Muscle layer of duodenum (tissue), 2 donors: Measurements from ENCODE around the gene WFIKKN1.

Source experiments
- H3K27ac ChIP-seq: one replicate; pipeline ENCODE4 v1.7.0; 2013; ENCODE audit warnings: mild to moderate bottlenecking, low read length
- H3K27me3 ChIP-seq: one replicate; pipeline ENCODE4 v1.7.0; 2013; ENCODE audit warnings: low read depth, mild to moderate bottlenecking, control low read depth, low read length
- H3K36me3 ChIP-seq, 2 donors: one replicate each; pipeline ENCODE4 v1.7.0; 2013; ENCODE audit warnings: low read length in 2 of 2, control low read depth in 1 of 2, mild to moderate bottlenecking in 1 of 2; ENCODE audit not compliant: insufficient read depth in 2 of 2, control insufficient read depth in 1 of 2
- H3K4me1 ChIP-seq, 2 donors: one replicate each; pipeline ENCODE4 v1.7.0; 2013; ENCODE audit warnings: low read length in 2 of 2, mild to moderate bottlenecking in 2 of 2, control low read depth in 1 of 2, moderate library complexity in 1 of 2; ENCODE audit not compliant: insufficient read depth in 2 of 2, control insufficient read depth in 1 of 2
- H3K4me3 ChIP-seq, 2 donors: one replicate each; pipeline ENCODE4 v1.7.0; 2013; ENCODE audit warnings: low read length in 2 of 2, low read depth in 1 of 2, mild to moderate bottlenecking in 1 of 2
- H3K9me3 ChIP-seq, 2 donors: one replicate each; pipeline ENCODE4 v1.7.0; 2013; ENCODE audit warnings: low read length in 2 of 2, control low read depth in 1 of 2, mild to moderate bottlenecking in 1 of 2; ENCODE audit not compliant: control insufficient read depth in 1 of 2
- donor health status: healthy.

The WFIKKN1 gene

GRCh38 chr16:630815-631405 lies at the start of gene WFIKKN1:
WFIKKN1 (plus strand) TSS chr16:630985; CDS start chr16:631254, 269 bp downstream.
- H3K4me3 ChIP-seq = no peak within 1 kb of the TSS
- peaks cover 0 to 41% of the 10 kb centered on the region in 2 donors for H3K36me3 ChIP-seq
- no peaks in the 10 kb centered on the region for H3K9me3 ChIP-seq
- no peak within 1 kb of the TSS for H3K27ac ChIP-seq
- H3K27me3 ChIP-seq = no peaks in the 10 kb centered on the region
- H3K4me1 ChIP-seq = peaks cover 0 to 37% of the 10 kb centered on the region in 2 donors

- Histone ChIP-seq H3K9me3 (no peaks in the 10 kb centered on the region), H3K4me3 (no peak overlapping the region), H3K36me3 (peaks cover 0 to 8% of the 10 kb centered on the region in 2 donors), H3K27ac (no peak overlapping the region), H3K4me1 (peaks cover 0 to 14% of the 10 kb centered on the region in 2 donors), H3K27me3 (peaks cover 5% of the 10 kb centered on the region)
Observed at GRCh38 chr16:582218-582613, 48.6 kb upstream of the WFIKKN1 start.

GRCh38 chr16:582614-583331 lies 48.0 kb upstream of the WFIKKN1 start:
- Histone ChIP-seq H3K4me1 (peaks cover 3 to 19% of the 10 kb centered on the region in 2 donors), H3K27me3 (peaks cover 5% of the 10 kb centered on the region), H3K27ac (no peak overlapping the region), H3K36me3 (peaks cover 0 to 8% of the 10 kb centered on the region in 2 donors), H3K4me3 (no peak overlapping the region), H3K9me3 (no peaks in the 10 kb centered on the region)

GRCh38 chr16:583470-583814 lies 47.3 kb upstream of the WFIKKN1 start:
- Histone ChIP-seq H3K27ac (no peak overlapping the region), H3K4me1 (peaks cover 3 to 26% of the 10 kb centered on the region in 2 donors), H3K36me3 (peaks cover 0 to 8% of the 10 kb centered on the region in 2 donors), H3K27me3 (peaks cover 5% of the 10 kb centered on the region), H3K9me3 (no peaks in the 10 kb centered on the region), H3K4me3 (no peak overlapping the region)

GRCh38 chr16:583815-584591 lies 46.8 kb upstream of the WFIKKN1 start:
- no peaks in the 10 kb centered on the region for H3K9me3 ChIP-seq
- peaks cover 0 to 8% of the 10 kb centered on the region in 2 donors for H3K36me3 ChIP-seq
- no peak overlapping the region for H3K4me3 ChIP-seq
- H3K27me3 ChIP-seq = peaks cover 5% of the 10 kb centered on the region
- peaks cover 3 to 26% of the 10 kb centered on the region in 2 donors for H3K4me1 ChIP-seq
- no peak overlapping the region for H3K27ac ChIP-seq

- Histone ChIP-seq H3K27me3 (peaks cover 5% of the 10 kb centered on the region), H3K4me3 (no peak overlapping the region), H3K27ac (no peak overlapping the region), H3K9me3 (no peaks in the 10 kb centered on the region), H3K4me1 (peaks cover 3 to 22% of the 10 kb centered on the region in 2 donors), H3K36me3 (peaks cover 0 to 8% of the 10 kb centered on the region in 2 donors)
Observed at GRCh38 chr16:585351-585750, 45.4 kb upstream of the WFIKKN1 start.

- Histone ChIP-seq H3K27ac (no peak overlapping the region), H3K36me3 (no peaks in the 10 kb centered on the region), H3K4me1 (peaks cover 9 to 30% of the 10 kb centered on the region in 2 donors), H3K27me3 (peaks cover 5% of the 10 kb centered on the region), H3K9me3 (no peaks in the 10 kb centered on the region), H3K4me3 (no peak overlapping the region)
Observed at GRCh38 chr16:586047-586644, 44.6 kb upstream of the WFIKKN1 start.

- no peaks in the 10 kb centered on the region for H3K36me3 ChIP-seq
- H3K27me3 ChIP-seq = peaks cover 5% of the 10 kb centered on the region
- no peak overlapping the region for H3K4me3 ChIP-seq
- no peak overlapping the region for H3K27ac ChIP-seq
- no peaks in the 10 kb centered on the region for H3K9me3 ChIP-seq
- peaks cover 10 to 35% of the 10 kb centered on the region in 2 donors for H3K4me1 ChIP-seq
Observed at GRCh38 chr16:586645-587590, 43.9 kb upstream of the WFIKKN1 start.

- H3K27me3 ChIP-seq = peaks cover 5% of the 10 kb centered on the region
- H3K36me3 ChIP-seq = no peaks in the 10 kb centered on the region
- peak overlapping the region; percentile 85 for H3K27ac ChIP-seq
- H3K9me3 ChIP-seq = no peaks in the 10 kb centered on the region
- peak overlapping the region; percentile 59 to 92 for H3K4me3 ChIP-seq
- peaks cover 18 to 39% of the 10 kb centered on the region in 2 donors for H3K4me1 ChIP-seq
Observed at GRCh38 chr16:588639-588888, 42.2 kb upstream of the WFIKKN1 start.

GRCh38 chr16:588889-589657 lies 41.7 kb upstream of the WFIKKN1 start:
- H3K4me3 ChIP-seq = peak overlapping the region; percentile 59 to 92

More at GRCh38 chr16:588889-589657, 41.7 kb upstream of the WFIKKN1 start:
- Histone ChIP-seq H3K4me1 (peaks cover 18 to 39% of the 10 kb centered on the region in 2 donors), H3K36me3 (no peaks in the 10 kb centered on the region), H3K27ac (peak overlapping the region; percentile 85), H3K9me3 (no peaks in the 10 kb centered on the region), H3K27me3 (peaks cover 5% of the 10 kb centered on the region)
